Right lung (tissue), 5 donors: ENCODE measurements around the gene STAU1. TPM values are rescaled to one million over a fixed set of nuclear protein-coding genes. Genes with fewer than 3 reads are reported as not detected.
"Not testable (repeated sequence)": the region's sequence is repeated elsewhere in the genome, so short reads cannot be mapped to it uniquely, and the experiment has no call there.

ENCODE experiments used
- DNase-seq, 2 donors: peaks; one replicate each; pipeline ENCODE4 v3.0.0-alpha.2; 2013
- polyA plus RNA-seq, 5 donors: library from polyadenylated mRNA; unstranded; fragments of 120-200 nt; gene quantifications; one replicate each; pipeline versions ENCODE4 v1.2.1 to v1.2.3, GENCODE V29; 2013; ENCODE audit warnings: inconsistent platforms in 1 of 5, low replicate concordance in 1 of 5; ENCODE audit not compliant: insufficient read length in 5 of 5, insufficient read depth in 1 of 5

Gene STAU1
- polyA plus RNA-seq, 5 donors, result 91.9 to 99.1 (median 97.8) TPM

DNA sequence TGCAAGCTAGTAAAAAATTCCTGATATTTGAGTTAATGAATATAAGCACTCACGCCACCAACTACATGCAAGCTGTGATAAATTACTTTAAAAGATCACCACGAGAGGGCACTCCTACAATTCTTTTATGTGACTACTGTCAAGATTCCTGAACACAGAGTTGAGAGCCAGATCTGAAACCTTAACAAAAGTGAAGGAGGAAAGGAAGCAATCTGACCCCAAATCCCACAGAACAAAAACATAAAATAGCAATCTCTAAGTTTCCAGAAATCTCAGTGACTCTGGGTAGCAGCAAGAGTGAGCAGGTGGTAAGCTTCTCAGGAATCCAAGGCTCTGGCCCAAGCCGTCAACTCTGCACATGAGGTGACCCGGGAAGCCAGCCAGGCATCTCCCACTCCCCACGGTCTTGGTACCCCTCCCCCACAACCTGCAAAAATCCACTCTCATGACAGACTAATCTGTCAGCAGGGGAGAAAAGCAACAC is 55.1 kb downstream of the STAU1 start:
- peak; percentile 59 to 75 for DNase-seq

DNA sequence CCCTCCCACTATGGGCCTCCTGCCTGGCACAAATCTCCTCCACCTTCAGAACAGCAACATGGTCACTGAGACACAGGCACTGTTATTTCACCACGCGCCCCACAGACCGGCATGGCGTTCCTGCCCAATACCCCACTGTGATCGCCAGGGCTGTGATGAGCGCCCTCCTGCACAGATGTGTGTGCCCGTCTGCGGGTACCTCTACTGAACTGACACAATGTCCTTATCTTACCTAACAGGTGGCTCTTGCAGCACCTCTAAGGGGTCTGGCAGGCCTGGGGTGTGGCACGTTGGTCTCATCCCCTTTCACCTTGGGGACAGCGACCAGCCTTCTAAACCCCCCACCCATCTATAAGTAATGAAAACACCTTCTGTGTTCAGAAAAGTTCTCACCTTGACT is 64.2 kb downstream of the STAU1 start:
- no peak for DNase-seq

DNA sequence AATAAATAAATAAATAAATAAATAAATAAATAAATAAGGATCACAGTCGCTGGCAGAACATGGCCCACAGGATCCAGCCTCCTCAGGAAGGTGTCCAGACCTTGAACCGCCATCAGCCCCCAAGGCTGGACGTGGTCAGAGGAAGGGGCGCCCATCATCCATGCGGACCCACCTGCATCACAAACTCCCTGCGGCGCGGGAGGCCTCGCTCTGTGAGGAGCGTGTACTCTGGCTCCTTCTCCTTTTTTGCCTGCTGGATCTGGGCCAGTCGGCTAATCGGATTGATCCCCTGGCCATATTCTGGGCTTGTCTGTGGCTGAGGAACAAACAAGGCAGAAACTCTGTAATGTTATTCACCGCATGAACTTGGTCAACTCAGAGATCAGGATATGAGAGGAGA is 65.2 kb downstream of the STAU1 start:
- no peak for DNase-seq

GRCh38 chr20:49119988-49120387 is 68.1 kb downstream of the STAU1 start:
- DNase-seq, result no peak

DNA sequence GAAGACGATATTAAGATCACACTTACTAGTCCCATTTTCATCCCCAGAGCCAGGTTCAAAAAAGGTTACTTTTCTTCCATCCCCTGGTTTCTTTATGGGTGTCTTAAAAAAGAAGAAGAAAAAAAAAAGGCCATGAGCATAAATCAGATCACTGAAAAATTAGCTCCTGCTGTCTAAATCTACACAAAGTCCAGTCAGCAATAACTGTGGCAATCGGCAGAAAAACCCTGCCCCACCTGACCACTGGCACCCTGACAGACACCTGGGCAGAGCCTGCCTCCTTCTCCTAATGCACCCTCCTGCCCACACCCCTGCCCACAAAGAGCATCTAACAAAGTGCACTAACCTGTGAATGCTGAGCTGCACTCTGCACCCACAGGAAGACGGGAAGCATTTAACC is 69.8 kb downstream of the STAU1 start:
- no peak for DNase-seq

GRCh38 chr20:49115564-49115963 is 72.6 kb downstream of the STAU1 start:
- no peak for DNase-seq

GRCh38 chr20:49112596-49113274 is 75.4 kb downstream of the STAU1 start:
- no peak for DNase-seq

- no peak for DNase-seq
These were observed 77.1 kb downstream of the STAU1 start for GRCh38 chr20:49110767-49111694.

DNA sequence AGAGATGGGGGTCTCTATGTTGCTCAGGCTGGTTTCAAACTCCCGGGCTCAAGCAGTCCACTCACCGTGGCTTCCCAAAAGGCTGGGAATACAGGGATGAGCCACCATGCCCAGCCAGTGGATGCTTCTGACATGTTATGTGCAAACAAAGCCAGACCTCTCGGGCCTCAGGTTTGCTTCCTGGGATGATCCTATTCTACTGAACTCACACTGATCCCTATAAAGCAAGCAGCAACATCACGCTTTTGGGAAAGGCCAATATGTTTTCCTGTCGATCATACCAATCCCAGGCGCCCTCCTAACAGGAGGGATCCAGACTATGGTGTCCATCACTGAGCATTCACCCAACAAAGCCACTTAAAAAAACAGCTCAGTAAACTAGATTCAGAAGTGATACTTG is 81.8 kb downstream of the STAU1 start:
- no peak for DNase-seq

GRCh38 chr20:49104979-49105547 is 83.1 kb downstream of the STAU1 start:
- DNase-seq, result not testable (repeated sequence)

- no peak for DNase-seq
These were observed 83.8 kb downstream of the STAU1 start for GRCh38 chr20:49104365-49104648.

DNA sequence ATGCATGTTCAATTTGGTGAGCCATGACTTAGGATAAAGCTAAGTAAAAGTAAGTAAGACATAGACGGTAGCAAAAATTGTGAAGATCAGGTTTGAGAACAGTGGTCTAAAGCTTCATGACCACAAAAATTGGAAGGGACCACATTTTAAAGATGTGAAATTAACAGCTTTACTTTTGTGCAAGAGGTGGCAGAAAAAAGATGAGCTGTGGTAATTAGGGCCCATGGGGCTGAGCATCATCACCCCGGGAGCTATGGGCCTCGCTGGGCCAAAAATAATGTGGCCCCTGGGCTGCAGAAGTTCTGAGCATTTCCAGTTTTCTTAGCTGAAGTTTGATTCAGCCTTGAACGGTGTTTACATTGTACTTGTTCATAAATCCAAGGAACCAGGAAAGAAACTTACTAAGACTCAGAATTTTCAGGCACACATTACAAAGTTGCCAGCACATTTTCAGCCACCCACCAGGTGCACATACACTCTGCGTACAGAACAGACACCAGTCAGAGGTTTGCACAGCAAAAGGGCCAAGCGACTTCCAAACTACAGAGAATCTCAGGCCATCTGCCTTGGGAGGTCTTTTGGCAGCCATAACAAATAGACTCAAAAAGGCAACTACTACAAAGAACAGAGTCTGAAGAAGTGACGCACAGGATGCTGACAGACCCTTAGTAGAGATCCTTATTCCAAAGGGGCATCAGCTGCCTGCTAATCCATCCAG is 84.3 kb downstream of the STAU1 start:
- no peak for DNase-seq

DNA sequence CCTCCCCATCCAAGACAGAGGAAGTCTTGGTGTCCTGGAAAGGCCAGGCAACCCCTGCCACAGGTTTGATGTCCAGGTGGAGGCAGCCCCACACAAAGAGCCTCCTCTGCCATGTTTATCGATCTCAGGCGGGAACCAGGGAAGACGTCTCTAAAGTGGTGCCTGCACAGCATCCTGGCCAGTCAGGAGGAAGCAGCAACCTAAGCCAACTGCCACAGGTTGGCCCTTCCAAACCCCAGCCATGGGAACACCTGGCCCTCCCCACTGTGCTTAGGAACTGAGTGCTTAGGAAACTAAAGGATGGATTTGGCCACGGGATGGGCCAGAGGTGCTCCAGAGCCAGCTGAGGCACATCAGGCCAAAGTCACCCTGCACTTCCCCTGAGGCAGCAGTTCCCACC is 85.1 kb downstream of the STAU1 start:
- no peak for DNase-seq

- DNase-seq, result no peak
These were observed 87.2 kb downstream of the STAU1 start for GRCh38 chr20:49100972-49101371.

GRCh38 chr20:49100292-49100691 is 87.8 kb downstream of the STAU1 start:
- not testable (repeated sequence) for DNase-seq

GRCh38 chr20:49099011-49099410 is 89.1 kb downstream of the STAU1 start:
- DNase-seq, result no peak

GRCh38 chr20:49098136-49098535 is 90.0 kb downstream of the STAU1 start:
- no peak for DNase-seq

GRCh38 chr20:49097159-49097558 is 91.0 kb downstream of the STAU1 start:
- DNase-seq, result no peak

DNA sequence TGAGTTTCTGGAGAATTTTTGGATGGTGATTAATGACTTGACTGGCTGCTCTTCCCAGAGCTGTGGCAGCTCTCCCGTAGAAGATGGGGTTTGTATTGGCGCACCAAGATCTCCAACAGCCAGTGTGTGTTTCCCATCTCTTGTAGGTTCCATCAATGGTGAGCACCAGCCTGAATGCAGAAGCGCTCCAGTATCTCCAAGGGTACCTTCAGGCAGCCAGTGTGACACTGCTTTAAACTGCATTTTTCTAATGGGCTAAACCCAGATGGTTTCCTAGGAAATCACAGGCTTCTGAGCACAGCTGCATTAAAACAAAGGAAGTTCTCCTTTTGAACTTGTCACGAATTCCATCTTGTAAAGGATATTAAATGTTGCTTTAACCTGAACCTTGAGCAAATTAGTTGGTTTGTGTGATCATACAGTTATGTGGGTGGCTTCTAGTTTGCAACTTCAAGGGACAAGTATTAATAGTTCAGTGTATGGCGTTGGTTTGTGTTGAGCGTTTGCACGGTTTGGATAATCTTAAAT is 91.9 kb downstream of the STAU1 start:
- DNase-seq, result no peak

DNA sequence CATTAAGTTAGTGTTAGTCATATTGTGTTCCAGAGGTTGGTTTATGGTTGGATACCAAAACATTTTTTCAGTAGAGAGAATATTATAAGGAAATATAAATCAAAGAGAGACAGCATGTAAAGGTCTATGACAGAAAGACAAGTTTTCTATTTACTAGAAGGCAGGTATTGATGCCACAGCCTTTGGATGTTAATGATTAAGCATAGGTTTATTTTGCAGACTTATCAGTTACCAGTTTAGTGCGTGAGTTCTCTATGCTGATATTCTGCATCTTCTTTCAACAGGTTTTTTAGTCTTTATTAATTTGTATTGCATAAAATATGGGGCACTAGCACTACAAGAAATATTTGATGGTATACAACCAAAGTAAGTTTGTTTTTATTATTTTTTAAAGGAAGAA is 96.4 kb downstream of the STAU1 start:
- DNase-seq, result no peak

DNA sequence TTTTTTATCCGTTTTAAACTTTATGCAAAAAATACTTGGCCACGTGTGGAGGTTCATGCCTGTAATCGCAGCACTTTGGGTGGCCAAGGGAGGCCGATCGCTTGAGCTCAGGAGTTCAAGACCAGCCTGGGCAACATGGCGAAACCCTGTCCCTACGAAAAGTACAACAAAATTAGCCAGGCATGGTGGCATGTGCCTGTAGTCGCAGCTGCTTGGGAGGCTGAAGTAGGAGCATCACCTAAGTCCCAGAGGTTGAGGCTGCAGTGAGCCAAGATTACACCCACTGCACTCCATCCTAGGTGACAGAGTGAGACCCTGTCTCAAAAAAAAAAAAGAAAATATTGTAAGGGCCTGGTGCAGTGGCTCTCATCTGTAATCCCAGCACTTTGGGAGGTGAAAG is 97.0 kb downstream of the STAU1 start:
- DNase-seq, result no peak

- not testable (repeated sequence) for DNase-seq
These were observed 105.8 kb downstream of the STAU1 start for GRCh38 chr20:49082295-49082694.
